GM12878 (cell line): ENCODE measurements around the gene MAS1L. TPM values are rescaled to one million over a fixed set of nuclear protein-coding genes. Genes with fewer than 3 reads are reported as not detected.

Source experiments
- ATAC-seq: fragments of 200-7000 bp; cut with Tn5 transposase; 3 replicates; pipeline ENCODE4 v1.9.1; 2020; ENCODE audit warnings: mild to moderate bottlenecking, moderate library complexity
- BruUV-seq: library from RNA; stranded (reverse); fragments of 400-500 nt; replicated peaks from 2 replicates; lab custom pipeline; 2021; lab: Mats Ljungman, UMichigan
- CTCF ChIA-PET: fragments of 300-600 bp; sonication (Branson Sonifier 250); formaldehyde crosslinking; extraction: SDS; loops from one replicate; lab custom pipeline; 2021; ENCODE audit warnings: inconsistent platforms; lab: Yijun Ruan, JAX
- POLR2A ChIA-PET: fragments of 350-600 bp; formaldehyde crosslinking; extraction: SDS; loops from one replicate; lab custom pipeline; 2021; ENCODE audit warnings: inconsistent platforms; lab: Charles Lee
- RAD21 ChIA-PET: fragments of 300-600 bp; sonication (Branson Sonifier 250); formaldehyde crosslinking; loops from one replicate; lab custom pipeline; 2023; ENCODE audit warnings: antibody characterized with exemption; ENCODE audit not compliant: unreplicated experiment; lab: Charles Lee
- SMC1A ChIA-PET: fragments of 300-600 bp; sonication (Branson Sonifier 250); formaldehyde crosslinking; loops from one replicate; lab custom pipeline; 2023; ENCODE audit not compliant: unreplicated experiment, uncharacterized antibody; lab: Charles Lee
- DNase-seq: peaks from one replicate; pipeline ENCODE4 v3.0.0-alpha.2; 2011; ENCODE audit warnings: low read depth, low spot score
- FAIRE-seq: peaks from 3 replicates; lab custom pipeline; 2011; peaks lifted over from hg19 to GRCh38; lab: Jason Lieb, UNC
- H2AFZ ChIP-seq: 2 replicates; pipeline ENCODE4 v1.6.0; 2011; ENCODE audit warnings: low read depth, low read length, control low read depth; ENCODE audit not compliant: control insufficient read depth
- H3K27ac ChIP-seq: 2 replicates; pipeline ENCODE4 v1.5.1; 2011; ENCODE audit warnings: control low read depth; ENCODE audit not compliant: control insufficient read depth, insufficient read depth
- H3K27me3 ChIP-seq, 2 experiments: replicated peaks in 1 of 2; 2 replicates each; pipeline versions ENCODE4 v1.6.0 to v1.6.1; 2011; ENCODE audit warnings: low read length in 1 of 2; ENCODE audit not compliant: control insufficient read depth in 2 of 2, insufficient read depth in 2 of 2
- H3K36me3 ChIP-seq, 2 experiments: 2 replicates each; pipeline ENCODE4 v1.5.1; 2011; ENCODE audit warnings: low read length in 1 of 2; ENCODE audit not compliant: control insufficient read depth in 2 of 2, insufficient read depth in 2 of 2
- H3K4me1 ChIP-seq: 2 replicates; pipeline ENCODE4 v1.6.1; 2011; ENCODE audit warnings: mild to moderate bottlenecking, low read length, moderate library complexity, mixed read lengths; ENCODE audit not compliant: control insufficient read depth, insufficient read depth
- H3K4me2 ChIP-seq: 2 replicates; pipeline ENCODE4 v1.6.0; 2011; ENCODE audit warnings: control low read depth; ENCODE audit not compliant: control insufficient read depth, insufficient read depth
- H3K4me3 ChIP-seq: fragments of 200-600 bp; sonication (generic); 2 replicates; pipeline ENCODE4 v1.5.1; 2016
- H3K79me2 ChIP-seq: 2 replicates; pipeline ENCODE4 v1.6.0; 2011; ENCODE audit warnings: low read length; ENCODE audit not compliant: control insufficient read depth, insufficient read depth
- H3K9ac ChIP-seq: 2 replicates; pipeline ENCODE4 v1.8.0; 2011; ENCODE audit warnings: low read length, control low read depth, mixed read lengths; ENCODE audit not compliant: control insufficient read depth, insufficient read depth
- H3K9me3 ChIP-seq: replicated peaks from 3 replicates; pipeline ENCODE4 v1.5.1; 2011; ENCODE audit warnings: mild to moderate bottlenecking, low read length; ENCODE audit not compliant: control insufficient read depth, insufficient read depth
- H4K20me1 ChIP-seq: 2 replicates; pipeline ENCODE4 v1.6.0; 2011; ENCODE audit not compliant: control insufficient read depth, insufficient read depth
- EED ChIP-seq: sonication (generic); IDR thresholded peaks from 2 replicates; pipeline ENCODE4 v1.6.1; 2016; ENCODE audit warnings: antibody characterized with exemption, low read depth
- NFYB ChIP-seq: IDR thresholded peaks from 2 replicates; pipeline ENCODE4 v1.6.1; 2011; ENCODE audit warnings: low read depth, mild to moderate bottlenecking, low read length, improper control_type of control experiment, moderate library complexity; ENCODE audit not compliant: insufficient read depth
- SMAD1 ChIP-seq: fragments of 450-650 bp; IDR thresholded peaks from 2 replicates; pipeline ENCODE4 v1.6.1; 2018; ENCODE audit warnings: mild to moderate bottlenecking, low read depth; ENCODE audit not compliant: partially characterized antibody
- SMAD5 ChIP-seq: IDR thresholded peaks from 2 replicates; pipeline ENCODE4 v1.6.1; 2016; ENCODE audit warnings: antibody characterized with exemption, low read depth
- TCF7 ChIP-seq: IDR thresholded peaks from 2 replicates; pipeline ENCODE4 v1.6.1; 2014; ENCODE audit warnings: antibody characterized with exemption, borderline replicate concordance
- YBX1 ChIP-seq: fragments of 450-650 bp; IDR thresholded peaks from 2 replicates; pipeline ENCODE4 v1.6.1; 2016; ENCODE audit warnings: antibody characterized with exemption
- ZNF217 ChIP-seq: fragments of 450-650 bp; IDR thresholded peaks from 2 replicates; pipeline ENCODE4 v1.6.1; 2017; ENCODE audit warnings: antibody characterized with exemption, mild to moderate bottlenecking
- WGBS: methylation state at CpG from one replicate; pipeline ENCODE4 v1.1.6; 2016; ENCODE audit warnings: low lambda C conversion rate; ENCODE audit not compliant: insufficient replicate concordance, insufficient coverage; ENCODE audit errors: missing lambda C conversion rate; 5-methylcytosine and 5-hydroxymethylcytosine counted together
- in situ Hi-C: fragments of 300-500 bp; cut with MboI; formaldehyde crosslinking; loops from 9 replicates; pipeline ENCODE4 v1.14.3; 2018; ENCODE audit warnings: mixed read lengths
- intact Hi-C: fragments of 100-400 bp; cut with micrococcal nuclease; formaldehyde crosslinking; loops from one replicate; pipeline ENCODE4 v1.14.2; 2022; ENCODE audit not compliant: unreplicated experiment
- polyA plus RNA-seq, 11 experiments: library from polyadenylated mRNA; depleted of rRNA in 4 of 11; unstranded in 6 of 11; stranded (reverse) in 5 of 11; fragments of >200 nt; fragmentation: Nextera tagmentation in 4 of 11; fragmentation: Illumina TruSeq in 1 of 11; extraction: Ambion mirVana in 4 of 11; extraction: Trizol in 1 of 11; gene quantifications; 1 replicate in 1 of 11; 2 replicates in 10 of 11; pipeline versions ENCODE4 v1.2.1 to v1.2.3, GENCODE V29; 2011 to 2016; ENCODE audit warnings: inconsistent platforms in 2 of 11, missing spikeins in 2 of 11, low read depth in 1 of 11
- total RNA-seq, 4 experiments: library from RNA; depleted of rRNA in 3 of 4; stranded (reverse); fragments of >200 nt in 3 of 4; fragmentation: Illumina TruSeq in 1 of 4; extraction: Trizol in 1 of 4; gene quantifications; 2 replicates each; pipeline versions ENCODE4 v1.2.1 to v1.2.3, GENCODE V29; 2013 to 2021
- TF ChIP-seq, protein P1 (sequence below): fragments of 450-650 bp; IDR thresholded peaks from 2 replicates; pipeline ENCODE4 v1.6.1; 2016; ENCODE audit warnings: mild to moderate bottlenecking

The MAS1L gene
- total and polyA plus RNA-seq, 10 of the 15 experiments (the other 5 are each of a cell fraction or from before 2014, with no cell fraction given) = not detected

DNA sequence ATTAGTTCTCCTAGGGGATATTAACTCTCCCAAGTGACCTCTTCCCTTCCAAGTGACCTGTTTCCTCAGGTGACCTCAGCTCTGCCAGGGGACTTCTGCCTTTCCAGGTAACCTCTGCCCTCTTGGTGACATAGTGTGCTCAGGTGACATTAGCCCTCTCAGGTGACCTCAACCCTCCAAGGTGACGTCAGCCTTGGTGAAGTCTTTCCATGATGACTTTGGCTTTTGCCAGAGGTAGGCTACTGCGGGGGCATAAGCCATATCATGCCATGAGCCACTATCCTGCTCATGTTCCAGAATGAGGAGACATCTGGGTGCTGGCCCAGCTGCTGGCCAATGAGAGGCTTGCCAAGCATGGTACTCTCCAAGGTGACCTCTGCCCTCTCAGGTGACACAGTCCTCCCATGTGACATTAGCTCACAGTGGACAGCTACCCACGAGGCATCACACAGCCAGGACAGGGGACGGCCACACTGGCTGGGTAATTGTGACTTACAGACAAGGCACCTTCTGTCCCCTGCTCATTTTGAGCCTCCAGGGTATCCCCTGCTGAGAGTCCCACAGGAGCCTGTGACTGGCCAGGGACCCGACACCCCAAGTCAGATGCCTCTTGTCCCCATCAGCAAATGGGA, 40.7 kb upstream of the MAS1L start:
- ChIA-PET SMC1A (no interaction called here), POLR2A (no interaction called here), CTCF (no interaction called here), RAD21 (no interaction called here)
- TF ChIP-seq NFYB (no peak), EED (no peak), SMAD5 (no peak), YBX1 (no peak), SMAD1 (no peak), ZNF217 (no peak)
- Histone ChIP-seq H3K9ac (no peak overlapping the region), H4K20me1 (no peaks in the 10 kb centered on the region), H2AFZ (no peak overlapping the region), H3K4me2 (no peak overlapping the region), H3K79me2 (no peaks in the 10 kb centered on the region), H3K27me3 (0 out of 4 replicates have a peak, but pooled peaks cover 0 to 3% of the 10 kb centered on the region in 2 experiments), H3K4me3 (no peak overlapping the region), H3K36me3 (no peaks in the 10 kb centered on the region), H3K4me1 (no peaks in the 10 kb centered on the region), H3K27ac (no peak overlapping the region), H3K9me3 (no peaks in the 10 kb centered on the region)
- in situ Hi-C loops (no loop called here), intact Hi-C loops (no loop called here)
- WGBS = 12% methylated on average over 5 of the region's 5 CpGs
- FAIRE-seq (no peak), DNase-seq (no peak), ATAC-seq (no peak)
- no TSS peak for BruUV-seq

- Histone ChIP-seq H3K27ac (no peak overlapping the region), H3K4me2 (no peak overlapping the region), H3K4me3 (no peak overlapping the region), H2AFZ (no peak overlapping the region), H3K79me2 (no peaks in the 10 kb centered on the region), H3K36me3 (no peaks in the 10 kb centered on the region), H3K27me3 (0 out of 4 replicates have a peak, but pooled peaks cover 0 to 3% of the 10 kb centered on the region in 2 experiments), H3K9ac (no peak overlapping the region), H3K9me3 (no peaks in the 10 kb centered on the region), H3K4me1 (no peaks in the 10 kb centered on the region), H4K20me1 (no peaks in the 10 kb centered on the region)
- ATAC-seq (no peak), DNase-seq (no peak), FAIRE-seq (no peak)
- BruUV-seq = no TSS peak
- ChIA-PET CTCF (no interaction called here), RAD21 (no interaction called here), SMC1A (interaction anchor here (0.5 to 1.5 kb wide), 2 partner anchors 19 to 34 kb away, joined by 4 read pairs; no protein-coding TSS in a partner anchor), POLR2A (no interaction called here)
- intact Hi-C loops (no loop called here), in situ Hi-C loops (no loop called here)
- WGBS = 0% methylated on average over 2 of the region's 2 CpGs
- TF ChIP-seq, protein P1, sequence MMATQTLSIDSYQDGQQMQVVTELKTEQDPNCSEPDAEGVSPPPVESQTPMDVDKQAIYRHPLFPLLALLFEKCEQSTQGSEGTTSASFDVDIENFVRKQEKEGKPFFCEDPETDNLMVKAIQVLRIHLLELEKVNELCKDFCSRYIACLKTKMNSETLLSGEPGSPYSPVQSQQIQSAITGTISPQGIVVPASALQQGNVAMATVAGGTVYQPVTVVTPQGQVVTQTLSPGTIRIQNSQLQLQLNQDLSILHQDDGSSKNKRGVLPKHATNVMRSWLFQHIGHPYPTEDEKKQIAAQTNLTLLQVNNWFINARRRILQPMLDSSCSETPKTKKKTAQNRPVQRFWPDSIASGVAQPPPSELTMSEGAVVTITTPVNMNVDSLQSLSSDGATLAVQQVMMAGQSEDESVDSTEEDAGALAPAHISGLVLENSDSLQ = no peak
- TF ChIP-seq TCF7 (no peak), SMAD5 (no peak)
Observed at GRCh38 chr6:29527564-29527963, 39.8 kb upstream of the MAS1L start.
